ENCODE measurements around the gene HNRNPU. TPM values are rescaled to one million over a fixed set of nuclear protein-coding genes. Genes with fewer than 3 reads are reported as not detected.
"Not testable (repeated sequence)": the region's sequence is repeated elsewhere in the genome, so short reads cannot be mapped to it uniquely, and the experiment has no call there.

HNRNPU gene
- total RNA-seq, 4 donors from 2014 or later, result 325 to 565 (median 451) TPM

DNA sequence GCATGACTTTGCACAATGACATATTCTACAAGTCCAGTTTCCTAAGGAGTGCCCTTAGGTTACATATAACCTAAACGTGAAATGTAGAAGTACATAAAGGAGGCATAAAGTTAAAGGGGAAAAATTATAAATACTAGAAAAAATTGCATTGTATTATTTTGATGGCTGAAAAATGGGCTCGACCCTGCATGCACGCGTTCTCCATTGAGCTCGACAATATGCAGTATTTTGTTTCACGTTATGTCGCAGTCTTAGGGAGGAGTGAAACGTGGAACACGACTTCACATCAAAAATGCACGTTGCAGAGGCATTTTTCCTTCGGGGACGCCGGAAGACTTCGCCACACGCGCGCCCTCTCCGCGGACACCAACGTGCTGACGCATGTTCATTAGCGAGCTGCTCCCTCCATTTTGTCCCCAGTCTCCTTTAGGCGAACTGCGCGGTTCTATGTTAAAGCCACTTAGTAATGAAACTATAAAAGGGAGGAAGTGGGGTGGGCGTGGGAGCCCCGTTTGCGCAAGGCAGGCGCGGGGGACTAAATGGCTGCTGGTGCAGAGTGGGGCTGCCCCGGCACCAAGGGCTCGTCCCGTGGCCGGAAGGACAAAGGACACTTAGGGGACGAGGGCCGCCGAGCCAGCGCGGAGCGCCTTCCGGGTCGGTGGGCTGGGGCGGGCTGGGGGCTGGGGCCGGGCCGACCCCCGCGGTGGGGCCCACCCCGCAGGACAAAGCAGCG is 29.6 kb downstream of the HNRNPU start:
- peak; percentile 55 for DNase-seq (ENCODE audit: low spot score)
- TF ChIP-seq, protein P1, sequence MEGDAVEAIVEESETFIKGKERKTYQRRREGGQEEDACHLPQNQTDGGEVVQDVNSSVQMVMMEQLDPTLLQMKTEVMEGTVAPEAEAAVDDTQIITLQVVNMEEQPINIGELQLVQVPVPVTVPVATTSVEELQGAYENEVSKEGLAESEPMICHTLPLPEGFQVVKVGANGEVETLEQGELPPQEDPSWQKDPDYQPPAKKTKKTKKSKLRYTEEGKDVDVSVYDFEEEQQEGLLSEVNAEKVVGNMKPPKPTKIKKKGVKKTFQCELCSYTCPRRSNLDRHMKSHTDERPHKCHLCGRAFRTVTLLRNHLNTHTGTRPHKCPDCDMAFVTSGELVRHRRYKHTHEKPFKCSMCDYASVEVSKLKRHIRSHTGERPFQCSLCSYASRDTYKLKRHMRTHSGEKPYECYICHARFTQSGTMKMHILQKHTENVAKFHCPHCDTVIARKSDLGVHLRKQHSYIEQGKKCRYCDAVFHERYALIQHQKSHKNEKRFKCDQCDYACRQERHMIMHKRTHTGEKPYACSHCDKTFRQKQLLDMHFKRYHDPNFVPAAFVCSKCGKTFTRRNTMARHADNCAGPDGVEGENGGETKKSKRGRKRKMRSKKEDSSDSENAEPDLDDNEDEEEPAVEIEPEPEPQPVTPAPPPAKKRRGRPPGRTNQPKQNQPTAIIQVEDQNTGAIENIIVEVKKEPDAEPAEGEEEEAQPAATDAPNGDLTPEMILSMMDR (IDR thresholded peaks at IDR 0.05), result no peak
- ATAC-seq (ENCODE audit: low FRiP score), result peak; percentile 65

DNA sequence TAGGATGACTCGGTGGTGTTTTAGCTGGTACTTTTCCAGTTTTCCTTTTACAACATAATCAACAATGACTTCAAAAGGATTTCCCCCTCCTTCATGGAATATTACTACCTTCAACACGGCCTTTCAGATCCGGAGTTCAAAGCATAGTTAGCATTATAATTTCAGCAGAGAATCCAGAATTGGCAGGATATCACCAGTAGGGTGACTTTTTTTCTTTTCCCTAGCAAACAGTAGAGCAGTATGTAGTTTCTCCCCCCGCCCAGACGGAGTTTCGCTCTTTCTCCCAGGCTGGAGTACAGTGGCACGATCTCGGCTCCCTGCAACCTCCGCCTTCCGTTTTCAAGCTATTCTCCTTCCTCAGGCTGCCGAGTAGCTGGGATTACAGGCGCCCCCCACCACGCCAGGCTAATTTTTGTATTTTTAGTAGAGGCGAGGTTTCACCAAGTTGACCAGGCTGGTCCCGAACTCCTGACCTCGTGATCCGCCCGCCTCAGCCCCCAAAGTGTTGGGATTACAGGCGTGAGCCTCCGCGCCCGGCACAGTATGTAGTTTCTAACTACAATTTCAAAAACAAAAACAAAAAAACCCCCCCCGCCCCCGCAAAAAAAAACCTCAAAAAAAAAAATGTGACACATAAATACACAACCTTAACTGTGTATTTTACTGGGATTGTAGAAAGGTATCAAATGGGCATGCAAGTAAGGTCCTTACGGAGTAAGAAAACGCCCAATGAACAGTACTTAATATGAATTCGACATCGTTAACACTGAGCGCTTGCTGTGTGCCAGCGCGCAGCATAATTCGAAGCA is 30.4 kb downstream of the HNRNPU start:
- peak; percentile 24 for ATAC-seq (ENCODE audit: low FRiP score)
- DNase-seq (ENCODE audit: low spot score), result no peak

DNA sequence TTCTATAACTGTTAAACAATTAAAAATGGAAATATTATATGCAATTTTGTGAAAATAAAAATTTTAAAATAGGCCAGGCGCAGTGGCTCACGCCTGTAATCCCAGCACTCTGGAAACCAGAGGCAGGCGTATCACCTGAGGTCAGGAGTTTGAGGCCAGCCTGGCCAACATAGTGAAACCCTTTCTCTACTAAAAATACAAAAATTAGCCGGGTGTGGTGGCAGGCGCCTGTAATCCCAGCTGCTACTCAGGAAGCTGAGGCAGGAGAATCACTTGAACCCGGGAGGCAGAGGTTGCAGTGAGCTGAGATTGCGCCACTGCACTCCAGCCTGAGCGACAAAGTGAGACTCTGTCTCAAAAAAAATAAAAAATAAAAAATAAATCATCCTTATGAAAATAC is 31.1 kb downstream of the HNRNPU start:
- not testable (repeated sequence) for ATAC-seq (ENCODE audit: low FRiP score); DNase-seq (ENCODE audit: low spot score)

More for the DNA sequence above, 30.4 kb downstream of the HNRNPU start:
- TF ChIP-seq, protein P1 (IDR thresholded peaks at IDR 0.05), result no peak

DNA sequence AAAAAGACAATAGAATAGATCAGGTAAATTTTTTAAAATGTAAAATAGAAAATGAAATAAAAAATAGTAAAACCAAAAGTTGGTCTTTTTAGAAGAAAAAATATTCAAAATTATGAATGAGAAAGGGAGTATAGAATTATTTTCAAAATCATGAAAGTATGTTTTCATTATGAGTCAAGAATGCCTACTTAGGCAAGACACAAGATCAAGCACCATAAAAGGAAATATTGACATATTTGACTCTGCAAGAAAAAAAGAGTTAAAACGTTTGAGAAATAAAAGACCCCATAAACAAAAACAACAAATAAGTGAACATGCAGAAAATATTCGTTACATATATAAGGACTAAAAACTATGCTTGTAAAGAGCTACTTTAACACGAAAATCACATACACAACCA is 33.7 kb downstream of the HNRNPU start:
- ATAC-seq (ENCODE audit: low FRiP score) (no peak), DNase-seq (ENCODE audit: low spot score) (no peak)
- TF ChIP-seq, protein P1 (IDR thresholded peaks at IDR 0.05), result no peak

DNA sequence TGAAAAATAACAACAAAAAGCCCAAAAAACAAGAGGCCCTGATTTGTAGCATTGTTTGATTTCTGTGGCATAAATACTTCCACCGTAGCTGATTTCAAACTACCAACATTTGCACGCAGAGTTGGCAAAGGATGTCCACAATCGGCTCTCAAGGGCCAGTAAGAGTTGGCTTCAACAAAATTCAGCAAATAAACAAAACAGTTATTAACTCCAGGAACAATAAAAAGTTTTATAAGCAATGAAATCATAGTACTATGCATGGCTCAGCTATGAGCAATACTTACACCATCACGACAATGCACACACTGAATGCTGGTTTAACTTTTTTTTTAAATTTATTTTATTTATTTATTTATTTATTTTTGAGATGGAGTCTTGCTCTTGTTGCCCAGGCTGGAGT is 37.6 kb downstream of the HNRNPU start:
- DNase-seq (ENCODE audit: low spot score) (no peak), ATAC-seq (ENCODE audit: low FRiP score) (no peak)
- TF ChIP-seq, protein P1 (IDR thresholded peaks at IDR 0.05), result no peak

DNA sequence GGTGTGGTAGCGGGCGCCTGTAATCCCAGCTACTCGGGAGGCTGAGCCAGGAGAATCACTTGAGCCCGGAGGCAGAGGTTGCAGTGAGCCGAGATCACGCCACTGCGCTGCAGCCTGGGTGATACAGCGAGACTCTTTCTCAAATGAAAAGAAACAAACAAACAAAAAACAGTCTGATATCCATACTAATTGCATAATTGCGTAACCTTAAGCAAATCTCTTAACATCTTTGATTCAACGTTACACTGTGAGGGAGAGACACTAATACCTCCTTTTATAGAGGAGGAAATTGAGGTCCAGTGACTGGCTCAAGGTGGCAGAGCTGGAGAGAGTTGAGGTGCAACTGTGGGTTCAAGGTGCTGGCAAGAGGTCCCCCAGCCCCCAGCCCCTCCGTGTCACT is 41.5 kb downstream of the HNRNPU start:
- TF ChIP-seq, protein P1 (IDR thresholded peaks at IDR 0.05), result no peak
- DNase-seq (ENCODE audit: low spot score) (no peak), ATAC-seq (ENCODE audit: low FRiP score) (no peak)

DNA sequence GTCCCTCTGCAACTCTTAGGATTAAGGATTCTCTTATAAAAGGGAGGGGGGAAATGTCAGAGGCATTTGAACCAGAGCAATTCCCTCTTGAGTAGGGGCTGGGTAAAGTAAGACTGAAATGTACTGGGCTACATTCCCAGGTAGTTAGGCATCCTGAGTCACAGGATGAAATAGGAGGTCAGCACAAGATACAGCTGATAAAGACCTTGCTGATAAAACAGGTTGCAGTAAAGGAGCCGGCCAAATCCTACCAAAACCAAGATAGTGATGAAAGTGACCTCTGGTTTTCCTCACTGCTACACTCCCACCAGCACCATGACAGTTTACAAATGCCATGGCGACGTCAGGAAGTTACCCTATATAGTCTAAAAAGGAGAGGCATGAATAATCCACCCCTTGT is 43.2 kb downstream of the HNRNPU start:
- DNase-seq (ENCODE audit: low spot score) (no peak), ATAC-seq (ENCODE audit: low FRiP score) (no peak)
- TF ChIP-seq, protein P1 (IDR thresholded peaks at IDR 0.05), result no peak

Data from omental fat pad (tissue), 4 donors.